Activated T-cell treated with anti-CD3 and anti-CD28 coated beads, Interleukin-2, amount 50 U/mL, for 4 hours (primary cell): ENCODE data around the gene PPP1R37. TPM values are rescaled to one million over a fixed set of nuclear protein-coding genes. Genes with fewer than 3 reads are reported as not detected.

Experiments
- ATAC-seq, 2 donors: fragments of 200-7000 bp; cut with Tn5 transposase; one replicate each; pipeline ENCODE4 v1.10.0; 2021
- DNase-seq: peaks from one replicate; pipeline ENCODE4 v3.0.0-alpha.2; 2020
- H3K27me3 Mint-ChIP-seq: one replicate; pipeline ENCODE4 v1.8.0; 2021; ENCODE audit warnings: low read depth, mixed read lengths
- H3K36me3 Mint-ChIP-seq: one replicate; pipeline ENCODE4 v1.8.0; 2022; ENCODE audit warnings: mixed read lengths; ENCODE audit not compliant: insufficient read depth
- H3K4me1 Mint-ChIP-seq: one replicate; pipeline ENCODE4 v1.8.0; 2021; ENCODE audit warnings: low read depth, mixed read lengths
- H3K4me3 Mint-ChIP-seq: one replicate; pipeline ENCODE4 v1.8.0; 2021; ENCODE audit warnings: mild to moderate bottlenecking, moderate library complexity, mixed read lengths
- H3K9me3 Mint-ChIP-seq: one replicate; pipeline ENCODE4 v1.8.0; 2021; ENCODE audit warnings: mixed read lengths
- total RNA-seq, 3 donors: library from RNA; stranded (reverse); gene quantifications; one replicate each; pipeline ENCODE4 v1.2.1, GENCODE V29; 2021

The PPP1R37 gene
- total RNA-seq, 3 donors from 2014 or later: 23.2 to 24.9 (median 24.7) TPM

DNA sequence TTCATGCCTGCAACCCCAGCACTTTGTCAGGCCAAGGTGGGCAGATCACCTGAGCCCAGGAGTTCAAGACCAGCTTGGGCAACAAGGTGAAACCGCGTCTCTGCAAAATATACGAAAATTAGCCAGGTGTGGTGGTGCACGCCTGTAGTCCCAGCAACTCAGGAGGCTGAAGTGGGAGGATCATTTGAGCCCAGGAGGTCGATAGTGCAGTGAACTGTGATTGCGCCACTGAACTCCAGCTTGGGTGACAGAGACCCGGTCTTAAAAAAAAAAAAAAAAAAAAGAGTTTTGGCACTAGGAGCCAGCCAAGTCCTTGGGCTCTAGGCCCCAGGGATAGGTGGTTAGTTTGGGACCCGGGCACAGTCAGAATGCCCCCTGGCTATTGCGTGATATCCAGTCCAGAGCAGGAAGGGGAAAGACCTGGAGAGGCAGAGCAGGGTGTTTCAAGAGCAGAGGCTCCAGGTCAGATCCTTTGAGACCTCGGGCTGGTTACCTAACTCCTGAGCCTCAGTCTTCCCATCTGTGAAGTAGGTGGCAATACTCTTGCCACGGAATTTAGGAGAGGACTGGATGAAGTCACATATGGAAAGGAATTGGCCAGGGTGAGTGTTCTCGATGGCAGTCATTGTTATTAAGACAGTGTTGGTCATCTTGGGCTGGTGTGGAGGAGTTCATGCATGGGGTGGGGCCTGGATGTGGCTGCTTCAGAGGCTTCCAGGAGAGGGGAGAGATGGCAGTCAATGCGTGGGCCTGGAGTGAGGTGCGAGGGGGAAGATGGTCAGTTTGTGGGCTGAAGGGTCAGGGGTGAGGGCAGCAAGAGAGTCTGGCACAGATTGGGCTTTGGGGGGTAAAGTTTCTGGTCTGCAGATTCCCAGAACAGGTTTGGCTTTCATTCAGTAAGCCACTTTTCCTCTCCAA, 2.8 kb downstream of the PPP1R37 start:
- no peak for DNase-seq
- Mint-ChIP-seq H3K9me3 (peaks cover 3% of the 10 kb centered on the region), H3K4me3 (peak overlapping the region; percentile 38), H3K4me1 (peaks cover 71% of the 10 kb centered on the region), H3K36me3 (peaks cover 23% of the 10 kb centered on the region), H3K27me3 (no peaks in the 10 kb centered on the region)
- ATAC-seq: no peak

DNA sequence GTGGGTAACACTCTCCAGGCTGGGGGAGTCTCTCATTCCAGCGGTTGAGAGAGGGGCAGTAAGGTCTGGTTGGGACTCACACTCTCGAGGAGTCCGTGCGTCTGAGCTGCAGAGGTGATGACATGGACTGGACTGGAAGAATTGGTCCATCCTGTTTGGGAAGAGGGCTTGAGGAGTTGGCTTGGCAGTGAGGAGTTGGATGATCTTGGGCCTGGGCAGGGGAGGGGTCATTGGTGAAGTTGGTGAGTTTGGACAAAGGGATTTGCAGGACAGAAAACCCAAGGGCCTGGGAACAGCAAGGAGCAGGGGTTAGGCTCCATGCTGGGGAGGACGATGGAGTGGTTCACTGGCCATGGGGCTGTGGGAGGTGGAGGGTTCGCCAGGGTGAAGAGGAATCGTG, 3.7 kb downstream of the PPP1R37 start:
- H3K4me1 Mint-ChIP-seq: peaks cover 69% of the 10 kb centered on the region
- ATAC-seq: no peak
- H3K27me3 Mint-ChIP-seq: no peaks in the 10 kb centered on the region
- no peak overlapping the region for H3K4me3 Mint-ChIP-seq
- H3K36me3 Mint-ChIP-seq: peaks cover 17% of the 10 kb centered on the region
- no peak for DNase-seq
- H3K9me3 Mint-ChIP-seq: no peaks in the 10 kb centered on the region

DNA sequence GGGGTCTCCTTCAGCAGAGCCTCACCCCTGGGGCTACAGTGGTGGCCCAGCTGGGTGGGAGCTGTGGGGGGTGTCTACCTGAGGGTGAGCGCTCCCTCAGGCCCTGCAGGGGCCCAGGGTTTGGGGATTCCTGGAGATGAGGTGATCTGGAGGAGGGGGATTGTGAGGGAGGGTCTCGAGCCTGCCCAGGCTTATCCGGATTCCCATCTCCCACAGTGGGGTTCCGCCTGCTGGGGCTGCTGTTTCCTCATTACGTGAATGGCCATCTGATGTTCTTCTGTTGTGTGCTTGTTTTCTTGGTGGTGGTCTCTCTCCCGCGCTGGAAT, 4.4 kb downstream of the PPP1R37 start:
- no peaks in the 10 kb centered on the region for H3K27me3 Mint-ChIP-seq
- H3K36me3 Mint-ChIP-seq: peaks cover 13% of the 10 kb centered on the region
- peaks cover 70% of the 10 kb centered on the region for H3K4me1 Mint-ChIP-seq
- DNase-seq (no peak), ATAC-seq (no peak)
- no peaks in the 10 kb centered on the region for H3K9me3 Mint-ChIP-seq
- no peak overlapping the region for H3K4me3 Mint-ChIP-seq

DNA sequence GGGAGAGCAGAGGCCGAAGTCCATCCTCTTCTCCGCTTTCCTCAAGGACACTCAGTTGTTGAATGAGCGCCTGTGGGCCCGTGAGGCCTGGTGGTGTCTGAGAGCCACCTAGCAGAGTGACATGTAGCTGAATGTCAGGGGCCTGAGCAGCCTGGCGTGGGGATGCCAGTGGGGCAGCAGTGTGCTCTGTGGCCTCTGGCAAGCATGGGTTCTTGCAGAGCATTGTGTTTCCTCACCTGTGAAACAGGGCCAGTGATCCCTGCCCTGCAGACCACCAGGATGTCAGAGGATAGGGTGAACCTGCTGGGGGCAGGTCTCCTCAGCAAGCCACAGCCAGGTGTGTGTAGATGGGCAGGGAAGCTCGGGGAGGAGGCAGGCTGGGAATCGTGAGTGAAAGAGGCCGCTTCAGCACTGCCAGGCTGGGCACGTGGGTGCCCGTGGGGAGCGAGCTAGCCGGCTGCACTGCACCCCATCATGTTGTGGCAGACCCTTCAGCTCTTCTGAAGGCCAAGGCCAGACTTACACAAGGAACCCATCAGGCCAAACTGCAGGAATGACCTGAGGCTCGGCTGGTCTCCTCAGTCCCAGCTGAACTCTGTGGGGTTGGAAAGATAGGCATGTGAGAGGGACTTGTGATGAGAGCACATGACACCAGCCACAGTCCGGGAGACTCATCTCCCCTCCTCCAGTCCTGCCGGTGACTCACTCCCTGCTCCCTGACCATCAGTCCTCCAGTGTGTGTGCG, 5.0 kb downstream of the PPP1R37 start:
- DNase-seq (no peak), ATAC-seq (no peak)
- H3K4me1 Mint-ChIP-seq: peaks cover 72% of the 10 kb centered on the region
- no peaks in the 10 kb centered on the region for H3K27me3 Mint-ChIP-seq
- no peaks in the 10 kb centered on the region for H3K9me3 Mint-ChIP-seq
- peaks cover 13% of the 10 kb centered on the region for H3K36me3 Mint-ChIP-seq
- H3K4me3 Mint-ChIP-seq: no peak overlapping the region

DNA sequence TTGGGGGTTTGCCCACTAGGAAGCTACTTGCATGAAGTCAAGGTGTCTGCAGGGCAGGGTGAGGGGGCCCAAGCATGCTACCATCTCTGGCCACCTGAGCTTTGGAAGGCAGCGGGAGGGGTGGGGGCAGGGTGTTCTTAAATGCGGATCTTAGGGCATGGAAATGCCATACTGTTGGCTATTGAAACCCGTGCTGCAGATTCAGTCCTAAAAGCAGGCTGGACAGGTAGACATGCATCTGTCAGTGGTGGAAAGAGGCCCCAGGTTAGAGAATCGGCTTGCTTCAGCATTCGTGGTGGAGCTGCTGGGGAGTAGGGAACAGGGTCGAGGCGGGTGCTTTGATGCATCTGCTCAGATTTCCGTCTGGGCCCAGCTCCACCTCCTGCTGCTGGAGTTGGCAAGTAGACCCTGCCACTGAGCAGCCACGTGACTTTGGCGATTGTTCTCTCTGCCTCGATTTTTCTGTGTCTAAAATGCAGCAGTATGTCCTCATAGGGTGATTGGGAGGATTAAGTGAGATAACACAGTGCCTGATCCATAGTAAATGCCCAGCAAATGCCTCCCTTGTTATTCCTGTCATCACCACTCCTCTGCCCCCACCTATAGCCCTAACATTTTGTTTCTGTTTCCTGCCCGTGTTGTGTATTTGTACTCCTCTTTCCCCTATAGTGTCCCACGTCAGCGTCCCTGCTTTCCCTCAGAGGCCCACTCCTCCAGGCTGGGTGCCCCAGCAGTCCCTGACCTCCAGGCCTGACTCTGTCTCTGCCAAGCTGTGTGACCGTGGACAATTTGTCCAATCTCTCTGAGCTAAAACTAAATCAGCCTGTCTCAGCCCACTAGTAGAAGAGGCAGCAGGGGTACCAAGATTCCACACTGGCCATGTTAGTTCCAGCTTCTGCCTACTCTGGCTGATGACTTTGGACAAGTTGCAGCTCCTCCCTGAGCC, 5.8 kb downstream of the PPP1R37 start:
- ATAC-seq: no peak
- H3K4me3 Mint-ChIP-seq: no peak overlapping the region
- DNase-seq: no peak
- H3K36me3 Mint-ChIP-seq: peaks cover 12% of the 10 kb centered on the region
- peaks cover 74% of the 10 kb centered on the region for H3K4me1 Mint-ChIP-seq
- H3K27me3 Mint-ChIP-seq: no peaks in the 10 kb centered on the region
- H3K9me3 Mint-ChIP-seq: no peaks in the 10 kb centered on the region

DNA sequence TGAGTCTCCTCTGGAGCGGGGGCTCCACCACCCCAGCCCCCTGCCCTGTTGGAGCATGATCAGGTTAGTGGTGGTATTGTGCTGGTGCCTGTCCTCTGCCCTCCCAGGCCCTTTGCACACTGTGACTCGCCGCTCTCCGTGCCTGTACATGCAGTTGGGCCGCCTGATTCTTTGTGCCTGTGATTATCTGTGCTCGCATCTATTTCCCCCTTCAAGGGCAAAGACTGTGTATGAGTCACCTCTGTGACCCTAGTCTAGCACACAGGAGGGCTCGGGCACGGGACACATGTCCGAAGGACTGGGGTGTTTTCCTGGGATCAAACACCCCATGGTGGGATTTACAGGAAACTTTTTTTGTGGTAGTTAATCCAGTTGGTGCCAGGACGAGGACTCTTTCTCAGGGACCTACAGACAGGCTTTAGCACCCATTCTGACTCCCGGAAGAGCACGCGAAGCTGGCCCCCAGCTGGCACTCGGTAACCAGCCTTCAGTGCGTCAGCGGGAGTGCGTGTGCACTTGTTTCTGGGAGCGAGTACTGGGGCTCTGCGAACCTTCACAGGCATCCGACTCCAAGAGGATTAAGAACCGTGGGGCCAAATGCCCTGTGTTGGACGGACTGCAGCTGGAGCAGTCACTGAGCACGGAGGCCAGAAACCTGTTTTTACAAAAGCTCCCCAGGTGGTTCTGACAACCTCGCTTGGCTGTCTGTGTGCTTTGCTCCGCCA, 6.7 kb downstream of the PPP1R37 start:
- H3K4me1 Mint-ChIP-seq: peaks cover 74% of the 10 kb centered on the region
- peaks cover 10% of the 10 kb centered on the region for H3K36me3 Mint-ChIP-seq
- no peaks in the 10 kb centered on the region for H3K27me3 Mint-ChIP-seq
- H3K9me3 Mint-ChIP-seq: no peaks in the 10 kb centered on the region
- no peak for ATAC-seq
- no peak overlapping the region for H3K4me3 Mint-ChIP-seq
- no peak for DNase-seq

DNA sequence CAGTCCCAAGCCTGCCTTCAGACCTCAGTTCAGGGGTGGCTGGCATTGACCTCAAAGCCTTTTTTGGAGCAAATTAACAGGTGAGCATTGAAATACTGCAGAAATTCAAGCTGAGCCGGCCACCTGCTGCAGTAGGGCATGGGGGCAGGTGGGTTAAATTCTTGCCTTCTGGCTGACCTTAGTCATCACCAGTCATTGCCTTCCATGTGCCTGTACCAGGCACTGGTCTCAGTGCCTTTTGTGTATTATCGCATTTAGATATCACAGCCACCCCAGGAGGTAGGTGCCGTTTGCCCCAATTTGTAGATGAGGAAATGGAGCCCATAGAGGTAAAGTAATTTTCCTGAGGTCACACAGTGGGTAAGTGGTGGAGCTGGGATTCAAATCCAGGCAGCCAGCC, 7.2 kb downstream of the PPP1R37 start:
- H3K27me3 Mint-ChIP-seq: no peaks in the 10 kb centered on the region
- H3K4me1 Mint-ChIP-seq: peaks cover 75% of the 10 kb centered on the region
- H3K4me3 Mint-ChIP-seq: no peak overlapping the region
- no peaks in the 10 kb centered on the region for H3K9me3 Mint-ChIP-seq
- ATAC-seq: no peak
- H3K36me3 Mint-ChIP-seq: peaks cover 9% of the 10 kb centered on the region
- no peak for DNase-seq

DNA sequence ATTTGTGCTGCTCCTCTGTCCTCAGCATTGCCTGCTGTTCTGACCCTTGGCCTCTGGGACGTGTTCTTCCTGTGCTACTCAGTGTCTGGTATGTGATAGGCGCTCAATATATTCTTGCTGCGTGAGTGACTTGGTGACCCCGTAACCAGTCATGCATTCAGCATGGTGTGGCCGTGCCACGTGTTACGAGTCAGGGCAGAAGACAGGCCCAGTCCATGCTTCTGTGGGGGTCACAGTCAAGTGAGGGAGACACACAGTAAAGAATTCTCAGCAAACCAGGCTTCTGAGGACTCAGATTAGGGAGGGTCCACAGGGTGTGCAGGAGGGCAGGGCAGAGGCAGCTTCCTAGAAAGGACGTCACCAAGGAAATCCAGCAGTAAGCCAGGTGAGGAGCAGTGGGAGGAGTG, 7.9 kb downstream of the PPP1R37 start:
- no peaks in the 10 kb centered on the region for H3K27me3 Mint-ChIP-seq
- peaks cover 77% of the 10 kb centered on the region for H3K4me1 Mint-ChIP-seq
- H3K36me3 Mint-ChIP-seq: peaks cover 8% of the 10 kb centered on the region
- no peak for ATAC-seq
- H3K9me3 Mint-ChIP-seq: no peaks in the 10 kb centered on the region
- no peak for DNase-seq
- no peak overlapping the region for H3K4me3 Mint-ChIP-seq

DNA sequence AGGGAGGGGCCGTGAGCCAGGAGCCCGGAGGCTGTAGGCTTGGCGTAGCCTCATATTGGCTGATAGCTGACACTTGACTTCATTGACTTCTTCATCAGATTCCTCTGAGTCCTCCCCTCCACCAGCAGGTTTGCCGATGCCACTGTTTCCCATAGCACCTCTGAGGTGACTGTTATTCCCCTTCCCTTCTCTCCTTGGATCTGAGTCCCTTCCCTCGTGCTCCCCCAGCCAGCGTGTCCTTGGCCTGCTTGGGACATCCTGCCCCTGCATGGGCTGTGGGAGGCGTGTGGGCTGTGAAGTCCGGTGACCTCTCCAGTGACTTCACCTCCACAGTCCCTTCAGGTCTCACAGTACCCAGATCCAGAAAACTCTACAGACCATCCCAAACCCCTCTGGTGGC, 8.8 kb downstream of the PPP1R37 start:
- Mint-ChIP-seq H3K27me3 (no peaks in the 10 kb centered on the region), H3K9me3 (no peaks in the 10 kb centered on the region), H3K4me1 (peaks cover 67% of the 10 kb centered on the region), H3K36me3 (no peaks in the 10 kb centered on the region), H3K4me3 (no peak overlapping the region)
- ATAC-seq: no peak
- DNase-seq: no peak

DNA sequence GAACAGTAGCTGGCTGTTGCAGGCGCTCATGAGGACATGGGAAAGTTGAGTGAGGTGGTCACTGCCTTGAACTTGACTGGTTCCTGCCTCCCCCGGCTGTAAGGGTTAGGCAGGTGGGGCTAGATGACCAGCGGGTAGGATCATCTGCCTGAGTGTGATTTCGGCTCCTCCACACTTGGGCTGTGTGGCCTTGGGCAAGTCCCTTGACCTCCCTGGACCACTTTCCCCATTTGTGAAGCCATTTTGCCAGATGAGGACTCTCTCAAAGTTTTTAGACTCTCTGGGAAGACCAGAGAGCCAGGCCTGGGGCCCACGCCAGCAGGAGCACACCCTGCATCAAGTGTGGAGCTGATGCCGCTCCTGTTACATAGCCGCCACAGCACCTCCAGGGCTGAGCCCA, 9.5 kb downstream of the PPP1R37 start:
- Mint-ChIP-seq H3K4me1 (peaks cover 61% of the 10 kb centered on the region), H3K36me3 (no peaks in the 10 kb centered on the region), H3K4me3 (no peak overlapping the region), H3K9me3 (no peaks in the 10 kb centered on the region), H3K27me3 (no peaks in the 10 kb centered on the region)
- ATAC-seq (no peak), DNase-seq (no peak)

DNA sequence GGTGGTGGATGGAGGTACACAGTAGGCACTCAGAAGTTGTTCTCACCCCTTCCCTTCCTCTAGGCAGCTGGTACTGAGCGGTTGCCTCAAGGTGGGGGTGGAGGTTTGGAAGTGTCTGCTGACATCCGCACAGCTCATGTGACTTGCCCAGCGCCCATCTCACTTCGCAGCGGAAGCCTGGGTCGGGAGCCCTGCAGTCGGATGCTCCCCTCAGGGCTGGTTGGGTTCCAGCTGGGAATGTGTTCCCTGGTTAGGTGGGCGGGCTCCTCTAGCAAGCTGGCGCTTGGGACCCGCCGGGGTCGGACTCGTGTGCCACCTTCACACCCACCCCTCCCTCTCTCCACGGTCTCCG, 10.2 kb downstream of the PPP1R37 start:
- Mint-ChIP-seq H3K36me3 (no peaks in the 10 kb centered on the region), H3K27me3 (no peaks in the 10 kb centered on the region), H3K4me1 (peaks cover 60% of the 10 kb centered on the region), H3K4me3 (peak overlapping the region; percentile 56), H3K9me3 (no peaks in the 10 kb centered on the region)
- DNase-seq: peak; percentile 30
- ATAC-seq: peak; percentile 51 to 78

DNA sequence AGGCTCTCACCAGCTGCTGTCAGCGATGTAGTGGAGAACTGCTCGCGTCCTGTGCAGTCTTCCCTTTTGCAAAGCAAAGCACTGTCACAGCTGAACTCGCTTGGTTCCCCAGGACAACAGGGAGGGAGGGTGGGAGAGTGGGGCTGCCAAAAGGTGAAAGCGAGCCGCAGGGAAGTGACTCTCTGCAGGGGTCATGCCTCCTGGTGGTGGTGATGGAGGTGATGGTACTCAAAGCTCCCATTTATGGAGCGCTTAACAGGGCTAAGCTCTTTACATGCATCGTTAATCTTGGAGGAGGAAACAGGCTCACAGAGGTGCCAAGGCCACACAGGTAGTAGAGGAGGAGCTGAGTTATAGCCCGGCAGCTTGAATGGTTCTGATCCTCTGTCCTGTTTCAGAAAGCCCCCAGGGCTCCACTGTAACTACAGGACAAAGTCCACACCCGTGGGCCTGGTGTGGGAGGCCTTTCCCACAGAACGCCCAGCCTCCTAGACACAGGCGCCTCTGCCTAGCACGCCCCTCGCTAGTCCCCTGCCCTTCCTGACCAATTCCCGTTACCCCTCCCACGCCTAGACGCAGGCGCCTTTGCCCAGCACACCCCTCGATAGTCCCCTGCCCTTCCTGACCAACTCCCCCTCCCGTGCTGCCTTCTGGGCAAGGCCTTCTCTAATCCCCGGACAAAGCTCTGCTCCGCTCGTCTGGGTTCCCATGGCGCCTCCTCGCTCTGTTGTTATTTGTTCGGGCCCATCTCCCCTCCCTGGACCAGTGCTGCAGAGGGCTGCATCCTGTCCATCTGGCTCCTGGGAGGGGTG, 10.7 kb downstream of the PPP1R37 start:
- peaks cover 55% of the 10 kb centered on the region for H3K4me1 Mint-ChIP-seq
- DNase-seq (no peak), ATAC-seq (peak; percentile 33 to 38)
- no peaks in the 10 kb centered on the region for H3K9me3 Mint-ChIP-seq
- H3K4me3 Mint-ChIP-seq: peak overlapping the region; percentile 56
- no peaks in the 10 kb centered on the region for H3K27me3 Mint-ChIP-seq
- H3K36me3 Mint-ChIP-seq: no peaks in the 10 kb centered on the region

DNA sequence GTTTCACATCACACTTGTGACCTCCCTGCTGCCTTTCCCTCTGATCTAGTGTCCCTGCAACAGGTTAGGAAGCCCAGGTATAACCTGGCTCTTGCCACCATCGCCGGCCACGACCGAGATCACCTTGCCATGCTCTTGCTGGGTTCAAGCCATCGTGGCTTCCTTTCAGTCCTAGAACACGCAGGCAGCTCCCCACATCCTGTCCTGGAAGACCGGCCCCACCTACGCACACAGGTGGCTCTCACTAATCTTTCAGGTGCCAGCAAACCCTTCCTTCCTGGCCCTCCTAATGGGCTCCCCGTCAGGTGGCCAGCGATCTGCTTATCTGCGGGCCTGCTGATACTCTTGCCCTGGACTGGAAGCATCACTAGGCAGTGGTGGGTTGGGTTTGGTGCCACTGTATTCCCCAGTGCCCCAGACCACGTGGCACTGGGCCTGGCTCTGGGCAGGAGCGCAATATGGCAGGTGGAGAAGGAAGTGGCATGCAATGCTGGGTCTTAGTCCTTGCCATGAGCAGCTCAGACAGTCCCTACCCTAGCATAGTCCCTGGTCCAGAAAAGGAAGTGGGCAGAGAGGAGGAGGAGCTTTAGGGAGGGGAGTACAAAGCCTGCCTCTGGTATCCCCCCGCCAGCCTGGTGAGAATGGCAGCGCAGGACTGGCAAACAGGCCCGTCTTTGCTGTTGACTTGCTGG, 11.8 kb downstream of the PPP1R37 start:
- H3K9me3 Mint-ChIP-seq: no peaks in the 10 kb centered on the region
- H3K36me3 Mint-ChIP-seq: no peaks in the 10 kb centered on the region
- H3K27me3 Mint-ChIP-seq: no peaks in the 10 kb centered on the region
- no peak for ATAC-seq
- DNase-seq: no peak
- H3K4me3 Mint-ChIP-seq: peak overlapping the region; percentile 56
- H3K4me1 Mint-ChIP-seq: peaks cover 50% of the 10 kb centered on the region
